OCI-LY1 (cell line): Measurements from ENCODE around the gene TRAFD1.
"Not testable (repeated sequence)": the region's sequence is repeated elsewhere in the genome, so short reads cannot be mapped to it uniquely, and the experiment has no call there.

ENCODE experiments used
- H2AFZ ChIP-seq: fragments of 200-600 bp; sonication (generic), shearing (Covaris generic); 2 replicates; pipeline ENCODE4 v1.6.0; 2014; ENCODE audit warnings: antibody characterized with exemption, mild to moderate bottlenecking, low read length
- H3F3A ChIP-seq: fragments of 200-600 bp; sonication (generic), shearing (Covaris generic); 2 replicates; pipeline ENCODE4 v1.6.0; 2014; ENCODE audit warnings: mild to moderate bottlenecking, antibody characterized with exemption, low read length, moderate library complexity; ENCODE audit not compliant: insufficient read depth
- H3K27ac ChIP-seq: fragments of 200-600 bp; sonication (generic); 2 replicates; pipeline ENCODE4 v1.5.1; 2014; ENCODE audit warnings: low read length, mixed run types, mild to moderate bottlenecking, low read depth; ENCODE audit not compliant: poor library complexity, severe bottlenecking
- H3K27me3 ChIP-seq: fragments of 200-600 bp; sonication (generic); 2 replicates; pipeline ENCODE4 v1.6.0; 2014; ENCODE audit warnings: antibody characterized with exemption, mild to moderate bottlenecking, low read length, moderate library complexity; ENCODE audit not compliant: insufficient read depth
- H3K36me3 ChIP-seq: fragments of 200-600 bp; sonication (generic); 2 replicates; pipeline ENCODE4 v1.6.1; 2014; ENCODE audit warnings: mild to moderate bottlenecking, antibody characterized with exemption, low read length, moderate library complexity, mixed read lengths; ENCODE audit not compliant: insufficient read depth
- H3K4me1 ChIP-seq: fragments of 200-600 bp; sonication (generic); 2 replicates; pipeline ENCODE4 v1.5.1; 2014; ENCODE audit warnings: mild to moderate bottlenecking, low read length, moderate library complexity; ENCODE audit not compliant: insufficient read depth, severe bottlenecking
- H3K4me2 ChIP-seq: fragments of 200-600 bp; sonication (generic), shearing (Covaris generic); 2 replicates; pipeline ENCODE4 v1.6.1; 2014; ENCODE audit warnings: low read length
- H3K4me3 ChIP-seq: fragments of 200-600 bp; sonication (generic); 2 replicates; pipeline ENCODE4 v1.5.1; 2014; ENCODE audit warnings: low read length, low read depth, mild to moderate bottlenecking, mixed read lengths; ENCODE audit not compliant: poor library complexity, severe bottlenecking
- H3K79me2 ChIP-seq: fragments of 200-600 bp; shearing (Covaris generic); 2 replicates; pipeline ENCODE4 v1.6.1; 2016; ENCODE audit warnings: mixed run types, low read length, mixed read lengths; ENCODE audit not compliant: insufficient read depth
- H3K9ac ChIP-seq: fragments of 200-600 bp; sonication (generic), shearing (Covaris generic); 2 replicates; pipeline ENCODE4 v1.6.1; 2014; ENCODE audit warnings: mild to moderate bottlenecking, low read length, mixed read lengths
- H3K9me2 ChIP-seq: fragments of 200-600 bp; sonication (generic), shearing (Covaris generic); 2 replicates; pipeline ENCODE4 v1.6.1; 2014; ENCODE audit warnings: low read depth, mild to moderate bottlenecking, low read length, mixed read lengths
- H3K9me3 ChIP-seq: fragments of 200-600 bp; shearing (Covaris generic); 2 replicates; pipeline ENCODE4 v1.6.1; 2014; ENCODE audit warnings: low read length, mixed read lengths
- H4K20me1 ChIP-seq: fragments of 200-600 bp; sonication (generic), shearing (Covaris generic); 2 replicates; pipeline ENCODE4 v1.6.0; 2016; ENCODE audit warnings: mild to moderate bottlenecking, low read length; ENCODE audit not compliant: insufficient read depth
- CTCF ChIP-seq: fragments of 200-600 bp; sonication (generic), shearing (Covaris generic); IDR thresholded peaks from 2 replicates; pipeline ENCODE4 v1.5.1; 2017; ENCODE audit warnings: mild to moderate bottlenecking, antibody characterized with exemption, low read length, moderate library complexity, mixed read lengths
- EZH2 ChIP-seq: fragments of 200-600 bp; sonication (generic), shearing (Covaris generic); IDR thresholded peaks from 2 replicates; pipeline ENCODE4 v1.8.0; 2017; ENCODE audit warnings: borderline replicate concordance, mixed run types, mild to moderate bottlenecking, antibody characterized with exemption, low read length, moderate library complexity, mixed read lengths

The TRAFD1 gene

DNA sequence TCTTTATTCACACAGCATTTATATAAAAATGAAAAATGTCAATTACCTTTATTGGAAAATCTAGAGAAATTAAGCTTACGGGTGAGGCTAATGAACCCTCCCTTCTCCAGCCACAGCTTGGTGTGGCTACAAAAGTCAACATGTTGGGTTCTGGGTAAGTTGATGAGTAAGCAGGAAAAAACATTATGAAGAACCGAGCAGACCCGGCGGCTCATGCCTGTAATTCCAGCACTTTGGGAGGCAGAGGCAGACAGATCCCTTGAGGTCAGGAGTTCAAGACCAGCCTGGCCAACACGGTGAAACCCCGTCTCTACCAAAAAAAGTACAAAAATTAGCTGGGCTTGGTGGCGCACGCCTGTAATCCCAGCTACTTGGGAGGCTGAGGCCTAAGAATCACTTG is 27.7 kb upstream of the TRAFD1 start:
- no peaks in the 10 kb centered on the region for H3F3A ChIP-seq
- no peaks in the 10 kb centered on the region for H3K9me2 ChIP-seq
- H3K9ac ChIP-seq: no peak overlapping the region
- no peaks in the 10 kb centered on the region for H3K27me3 ChIP-seq
- peaks cover 83% of the 10 kb centered on the region for H3K79me2 ChIP-seq
- no peak overlapping the region for H3K4me3 ChIP-seq
- H3K27ac ChIP-seq: no peak overlapping the region
- no peak for TF ChIP-seq EZH2
- TF ChIP-seq CTCF: no peak
- no peaks in the 10 kb centered on the region for H3K4me1 ChIP-seq
- no peaks in the 10 kb centered on the region for H4K20me1 ChIP-seq
- H3K9me3 ChIP-seq: no peaks in the 10 kb centered on the region
- H3K4me2 ChIP-seq: no peak overlapping the region
- H2AFZ ChIP-seq: no peak overlapping the region
- H3K36me3 ChIP-seq: peaks cover 76% of the 10 kb centered on the region

DNA sequence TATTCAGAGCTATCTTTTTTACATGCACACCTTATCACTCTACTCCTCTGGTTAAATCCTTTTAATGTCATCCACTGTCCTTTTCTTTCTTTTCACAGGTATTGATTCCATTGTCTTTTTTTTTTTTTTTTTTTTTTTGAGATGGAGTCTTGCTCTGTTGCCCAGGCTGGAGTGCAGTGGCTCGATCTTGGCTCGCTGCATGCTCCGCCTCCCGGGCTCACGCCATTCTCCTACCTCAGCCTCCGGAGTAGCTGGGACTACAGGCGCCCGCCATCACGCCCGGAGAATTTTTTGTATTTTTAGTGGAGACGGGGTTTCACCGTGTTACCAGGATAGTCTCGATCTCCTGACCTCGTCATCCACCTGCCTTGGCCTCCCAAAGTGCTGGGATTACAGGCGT is 24.9 kb upstream of the TRAFD1 start:
- not testable (repeated sequence) for H3K9ac ChIP-seq, H3K4me2 ChIP-seq, H3K4me3 ChIP-seq, H3K4me1 ChIP-seq, H3F3A ChIP-seq, H3K9me3 ChIP-seq, H4K20me1 ChIP-seq, H3K27ac ChIP-seq, H2AFZ ChIP-seq, H3K27me3 ChIP-seq, H3K9me2 ChIP-seq
- H3K79me2 ChIP-seq: peaks cover 82% of the 10 kb centered on the region
- peaks cover 72% of the 10 kb centered on the region for H3K36me3 ChIP-seq

DNA sequence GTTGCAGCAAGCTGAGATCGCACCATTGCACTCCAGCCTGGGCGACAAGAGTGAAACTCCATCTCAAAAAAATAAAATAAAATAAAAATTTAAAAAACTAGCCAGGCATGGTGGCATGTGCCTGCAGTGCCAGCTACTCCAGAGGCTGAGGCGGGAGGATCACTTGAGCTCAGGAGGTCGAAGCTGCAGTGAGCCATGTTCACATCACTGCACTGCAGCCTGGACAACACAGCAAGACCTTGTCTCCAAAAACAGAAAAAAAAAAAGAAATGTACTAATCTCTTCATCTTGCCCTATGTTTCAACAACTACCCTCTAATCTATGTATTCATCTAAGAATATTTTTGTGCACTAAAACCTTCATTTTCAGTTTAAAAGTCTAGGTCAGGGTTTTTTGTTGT is 23.2 kb upstream of the TRAFD1 start:
- H4K20me1 ChIP-seq: no peaks in the 10 kb centered on the region
- TF ChIP-seq EZH2 (no peak), CTCF (no peak)
- no peak overlapping the region for H3K4me3 ChIP-seq
- H3K4me1 ChIP-seq: peaks cover 22% of the 10 kb centered on the region
- H2AFZ ChIP-seq: no peak overlapping the region
- H3K9ac ChIP-seq: no peak overlapping the region
- peaks cover 67% of the 10 kb centered on the region for H3K36me3 ChIP-seq
- H3K4me2 ChIP-seq: no peak overlapping the region
- no peaks in the 10 kb centered on the region for H3K9me3 ChIP-seq
- H3K27me3 ChIP-seq: no peaks in the 10 kb centered on the region
- H3K27ac ChIP-seq: no peak overlapping the region
- H3K79me2 ChIP-seq: peaks cover 82% of the 10 kb centered on the region
- H3F3A ChIP-seq: no peaks in the 10 kb centered on the region
- H3K9me2 ChIP-seq: no peaks in the 10 kb centered on the region

DNA sequence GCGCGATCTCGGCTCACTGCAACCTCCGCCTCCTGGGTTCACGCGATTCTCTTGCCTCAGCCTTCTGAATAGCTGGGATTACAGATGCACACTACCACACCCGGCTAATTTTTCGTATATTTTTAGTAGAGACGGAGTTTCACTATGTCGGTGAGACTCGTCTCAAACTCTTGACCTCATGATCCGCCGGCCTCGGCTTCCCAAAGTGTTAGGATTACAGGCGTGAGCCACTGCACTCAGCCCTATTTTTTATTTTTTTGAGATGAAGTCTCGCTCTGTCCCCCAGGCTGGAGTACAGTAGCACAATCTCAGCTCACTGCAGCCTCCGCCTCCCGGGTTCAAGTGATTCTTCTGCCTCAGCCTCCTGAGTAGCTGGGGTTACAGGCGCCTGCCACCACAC is 22.6 kb upstream of the TRAFD1 start:
- H3K4me3 ChIP-seq, H4K20me1 ChIP-seq, H3K9me3 ChIP-seq, H3K4me2 ChIP-seq, H3K9ac ChIP-seq, H3K27ac ChIP-seq, H2AFZ ChIP-seq, H3K9me2 ChIP-seq, H3F3A ChIP-seq, H3K27me3 ChIP-seq: not testable (repeated sequence)
- Histone ChIP-seq H3K36me3 (peaks cover 62% of the 10 kb centered on the region), H3K4me1 (peaks cover 28% of the 10 kb centered on the region), H3K79me2 (peaks cover 82% of the 10 kb centered on the region)
